ENCODE measurements around the gene EMCN.
"Not testable (repeated sequence)": the region's sequence is repeated elsewhere in the genome, so short reads cannot be mapped to it uniquely, and the experiment has no call there.

Gene EMCN

DNA sequence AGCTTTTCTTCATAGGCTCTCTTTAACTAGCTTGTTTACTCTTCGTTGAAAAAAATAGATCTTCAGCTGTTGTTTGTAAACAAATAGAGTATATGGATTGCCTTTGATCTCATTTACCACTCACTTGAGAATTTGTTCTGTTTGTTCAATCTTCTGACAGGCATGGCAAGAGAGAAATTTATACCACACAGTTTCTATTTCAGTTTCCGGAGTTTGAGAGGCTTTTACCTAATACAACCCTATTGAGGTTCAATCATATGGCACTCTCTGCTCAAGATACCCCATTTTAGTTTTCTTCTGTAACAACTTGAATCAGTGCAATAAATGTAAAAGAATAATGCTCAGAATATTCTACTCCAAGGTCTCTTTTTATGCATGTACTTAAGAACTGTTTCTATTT is 148.0 kb downstream of the EMCN start:
- DNase-seq, result no peak

DNA sequence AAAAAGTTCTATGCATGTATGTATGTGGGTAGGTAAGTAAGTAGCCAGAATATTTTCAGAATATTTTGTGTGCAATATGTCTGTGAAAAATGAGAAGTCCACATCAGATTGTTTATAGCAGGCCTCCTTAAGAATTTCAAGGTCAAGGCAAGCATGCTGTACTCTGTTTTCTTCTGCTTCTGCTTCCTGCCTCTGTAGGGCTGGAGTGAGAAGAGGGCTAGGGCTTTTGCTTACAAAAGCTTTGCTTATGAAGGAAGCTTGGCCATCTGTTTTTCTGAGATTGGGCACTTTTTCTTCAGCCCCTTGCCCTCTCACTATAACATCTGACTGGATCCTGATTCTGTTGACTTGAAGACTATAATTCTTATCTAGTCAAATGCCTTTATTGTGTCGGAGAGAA is 150.4 kb downstream of the EMCN start:
- no peak for DNase-seq

GRCh38 chr4:100366213-100366612 is 151.6 kb downstream of the EMCN start:
- no peak for DNase-seq

DNA sequence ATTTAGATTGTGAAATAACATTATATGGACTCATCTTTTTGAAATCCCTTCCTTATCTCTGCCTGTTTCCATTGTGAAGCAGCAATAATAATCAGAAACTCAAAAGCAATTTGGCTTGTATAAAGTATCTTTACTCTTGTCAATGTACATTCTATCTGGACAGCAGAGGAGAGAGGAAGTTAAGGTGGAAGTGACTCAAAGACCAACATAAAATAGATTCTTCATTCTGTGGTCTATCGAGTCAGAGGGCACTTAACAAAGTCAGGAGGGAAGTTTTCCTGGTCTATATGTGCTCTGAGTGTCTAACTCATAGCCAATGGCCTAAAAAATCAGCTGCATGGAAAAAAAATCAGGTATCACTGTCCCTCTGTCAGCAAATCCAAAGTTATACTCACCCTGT is 155.5 kb downstream of the EMCN start:
- no peak for DNase-seq

GRCh38 chr4:100361336-100361735 is 156.5 kb downstream of the EMCN start:
- DNase-seq, result no peak

- DNase-seq, result no peak
Observed at GRCh38 chr4:100360211-100360610, 157.6 kb downstream of the EMCN start.

- DNase-seq, result no peak
Observed at GRCh38 chr4:100359441-100359840, 158.4 kb downstream of the EMCN start.

GRCh38 chr4:100357542-100357941 is 160.3 kb downstream of the EMCN start:
- DNase-seq, result no peak

GRCh38 chr4:100356172-100356571 is 161.7 kb downstream of the EMCN start:
- no peak for DNase-seq

- DNase-seq, result not testable (repeated sequence)
Observed at GRCh38 chr4:100352352-100352751, 165.5 kb downstream of the EMCN start.

DNA sequence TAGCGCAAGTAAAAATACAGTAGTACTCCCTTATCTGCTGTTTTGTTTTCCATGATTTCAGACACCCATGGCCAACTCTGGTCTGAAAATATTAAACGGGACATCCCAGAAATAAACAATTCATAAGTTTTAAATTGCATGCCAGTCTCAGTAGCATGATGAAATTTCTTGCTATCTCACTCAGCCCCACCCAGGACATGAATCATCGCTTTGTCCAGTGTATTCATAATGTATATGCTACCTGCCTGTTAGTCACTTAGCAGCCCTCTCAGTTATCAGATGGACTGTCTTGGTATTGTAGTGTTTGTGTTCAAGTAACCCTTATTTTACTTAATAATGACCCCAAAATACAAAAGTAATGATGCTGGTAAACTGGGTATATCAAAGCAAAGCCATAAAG is 169.3 kb downstream of the EMCN start:
- DNase-seq, result no peak

- no peak for DNase-seq
Observed at GRCh38 chr4:100347241-100347640, 170.6 kb downstream of the EMCN start.

DNA sequence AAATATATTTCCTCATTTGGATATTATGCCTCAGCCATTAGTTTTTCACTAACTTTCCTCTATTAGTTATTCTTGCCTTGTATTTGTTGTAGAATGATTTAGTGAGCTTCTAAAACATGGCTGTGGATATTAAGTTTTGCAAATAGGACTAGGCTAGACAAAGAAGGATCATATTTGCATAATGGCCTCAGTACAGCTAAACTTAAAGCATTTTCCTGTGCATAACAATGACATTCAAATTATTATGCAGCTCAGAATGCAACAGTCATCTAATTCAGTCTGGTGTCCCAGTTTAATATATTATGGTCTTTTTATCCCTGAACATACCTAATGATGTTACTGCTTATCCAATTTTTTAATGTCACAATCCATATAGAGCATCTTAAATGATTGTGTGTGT is 172.2 kb downstream of the EMCN start:
- no peak for DNase-seq

Data from activated CD4-positive, alpha-beta T cell treated with anti-CD3 and anti-CD28 coated beads, Interleukin-2, amount 50 U/mL, for 4 hours (primary cell).